PC-9 (cell line): ENCODE data around the gene MVD. TPM values are rescaled to one million over a fixed set of nuclear protein-coding genes. Genes with fewer than 3 reads are reported as not detected.
A peak's percentile ranks its signal among the peaks of the same experiment; 100 is the strongest.

ENCODE experiments used
- BruUV-seq: library from RNA; stranded (reverse); fragments of 400-500 nt; replicated peaks from 2 replicates; lab custom pipeline; 2021; lab: Mats Ljungman, UMichigan
- CTCF ChIA-PET: fragments of 300-600 bp; sonication (Branson Sonifier 250); formaldehyde crosslinking; loops from one replicate; lab custom pipeline; 2022; ENCODE audit warnings: antibody characterized with exemption; lab: Charles Lee
- POLR2A ChIA-PET: fragments of 300-600 bp; sonication (Branson Sonifier 250); formaldehyde crosslinking; loops from one replicate; lab custom pipeline; 2022; ENCODE audit warnings: antibody characterized with exemption; ENCODE audit not compliant: unreplicated experiment; lab: Charles Lee
- DNase-seq, 2 experiments: peaks; one replicate each; pipeline versions ENCODE4 v3.0.0 to v3.0.0-alpha.2; 2015 to 2022; ENCODE audit warnings: mixed read lengths in 1 of 2
- H2AFZ ChIP-seq: fragments of 200-600 bp; sonication (generic); 2 replicates; pipeline ENCODE4 v1.8.1; 2017; ENCODE audit warnings: antibody characterized with exemption
- H3F3A ChIP-seq: fragments of 200-600 bp; sonication (generic); 2 replicates; pipeline ENCODE4 v1.8.1; 2017; ENCODE audit warnings: antibody characterized with exemption, mild to moderate bottlenecking, low read depth; ENCODE audit not compliant: insufficient read depth
- H3K27ac ChIP-seq: fragments of 200-600 bp; sonication (generic); 2 replicates; pipeline ENCODE4 v1.6.1; 2016; ENCODE audit warnings: mixed run types
- H3K27me3 ChIP-seq: fragments of 200-600 bp; sonication (generic); 2 replicates; pipeline ENCODE4 v1.6.1; 2016; ENCODE audit warnings: low read depth, mixed run types; ENCODE audit not compliant: insufficient read depth
- H3K36me3 ChIP-seq: fragments of 200-600 bp; sonication (generic); 2 replicates; pipeline ENCODE4 v1.6.1; 2016; ENCODE audit warnings: low read depth, mixed run types
- H3K4me1 ChIP-seq: fragments of 200-600 bp; sonication (generic); replicated peaks from 2 replicates; pipeline ENCODE4 v1.6.1; 2016; ENCODE audit warnings: mixed run types; ENCODE audit not compliant: insufficient read depth
- H3K4me2 ChIP-seq: fragments of 200-600 bp; sonication (generic); 2 replicates; pipeline ENCODE4 v1.6.1; 2017; ENCODE audit warnings: mixed run types
- H3K4me3 ChIP-seq: fragments of 200-600 bp; sonication (generic); 2 replicates; pipeline ENCODE4 v1.6.1; 2016; ENCODE audit warnings: mixed run types
- H3K79me2 ChIP-seq: fragments of 200-600 bp; sonication (generic); 2 replicates; pipeline ENCODE4 v1.6.1; 2017; ENCODE audit warnings: low read depth, mixed run types
- H3K9me2 ChIP-seq: fragments of 200-600 bp; sonication (generic); 2 replicates; pipeline ENCODE4 v1.8.1; 2017; ENCODE audit warnings: mild to moderate bottlenecking; ENCODE audit not compliant: insufficient read depth
- H3K9me3 ChIP-seq: fragments of 200-600 bp; sonication (generic); 2 replicates; pipeline ENCODE4 v1.8.1; 2016; ENCODE audit warnings: low read depth; ENCODE audit not compliant: insufficient read depth
- H4K20me1 ChIP-seq: fragments of 200-600 bp; sonication (generic); 2 replicates; pipeline ENCODE4 v1.8.1; 2017; ENCODE audit not compliant: insufficient read depth
- EZH2 ChIP-seq: fragments of 200-600 bp; sonication (generic); IDR thresholded peaks from 2 replicates; pipeline ENCODE4 v1.8.0; 2017; ENCODE audit warnings: antibody characterized with exemption, low read depth
- intact Hi-C: fragments of 100-400 bp; cut with micrococcal nuclease; formaldehyde crosslinking; loops from one replicate; pipeline ENCODE4 v1.10.0; 2022; ENCODE audit not compliant: unreplicated experiment
- total RNA-seq: library from RNA; stranded (reverse); gene quantifications from 2 replicates; pipeline ENCODE4 v1.2.3, GENCODE V29; 2021
- TF ChIP-seq, protein P1 (sequence below): fragments of 200-600 bp; sonication (generic); conservative IDR thresholded peaks from 2 replicates; pipeline ENCODE4 v1.6.1; 2017; ENCODE audit warnings: mixed run types, antibody characterized with exemption, mild to moderate bottlenecking, moderate library complexity

The MVD gene
- total RNA-seq, 1 experiment from 2014 or later, result 168 TPM

DNA sequence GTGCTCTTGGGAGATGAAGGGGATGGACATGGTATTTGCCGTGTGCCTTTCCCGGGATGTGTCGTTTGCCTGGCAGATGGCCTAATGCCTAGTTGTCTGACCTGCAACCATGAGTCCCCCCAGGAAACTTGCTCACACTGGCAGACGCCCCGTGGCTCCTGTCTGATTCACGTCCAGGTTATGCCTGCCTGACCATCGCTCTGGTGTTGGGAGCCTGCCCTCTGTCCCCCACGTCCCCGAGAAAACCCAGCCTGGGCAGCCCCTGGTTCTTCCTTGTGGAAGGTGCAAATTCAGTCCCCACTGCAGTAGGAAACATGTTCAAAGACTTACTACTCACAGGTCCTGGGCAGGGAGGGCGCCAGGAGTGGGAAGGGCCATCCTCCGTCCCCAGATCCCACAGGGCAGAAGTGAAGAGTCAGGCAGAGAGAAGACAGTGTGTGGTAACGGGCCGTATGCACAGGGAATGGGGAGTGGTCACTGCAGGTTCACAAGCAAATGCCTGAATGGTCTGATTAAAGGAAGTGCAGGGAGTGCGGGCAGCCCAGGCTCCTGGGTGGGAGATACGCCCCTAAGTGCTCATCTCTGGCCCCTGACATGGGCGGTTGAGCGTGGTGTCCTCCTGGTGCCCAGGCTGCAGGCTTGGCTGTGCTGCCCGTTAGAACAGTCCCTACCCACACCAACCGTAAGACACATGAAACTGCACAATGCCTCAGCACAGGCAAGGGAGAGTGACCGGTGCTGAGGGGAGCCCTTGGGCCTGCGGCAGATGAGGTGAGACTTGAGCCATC, 27.6 kb upstream of the MVD start:
- no peak for TF ChIP-seq EZH2
- TF ChIP-seq, protein P1, sequence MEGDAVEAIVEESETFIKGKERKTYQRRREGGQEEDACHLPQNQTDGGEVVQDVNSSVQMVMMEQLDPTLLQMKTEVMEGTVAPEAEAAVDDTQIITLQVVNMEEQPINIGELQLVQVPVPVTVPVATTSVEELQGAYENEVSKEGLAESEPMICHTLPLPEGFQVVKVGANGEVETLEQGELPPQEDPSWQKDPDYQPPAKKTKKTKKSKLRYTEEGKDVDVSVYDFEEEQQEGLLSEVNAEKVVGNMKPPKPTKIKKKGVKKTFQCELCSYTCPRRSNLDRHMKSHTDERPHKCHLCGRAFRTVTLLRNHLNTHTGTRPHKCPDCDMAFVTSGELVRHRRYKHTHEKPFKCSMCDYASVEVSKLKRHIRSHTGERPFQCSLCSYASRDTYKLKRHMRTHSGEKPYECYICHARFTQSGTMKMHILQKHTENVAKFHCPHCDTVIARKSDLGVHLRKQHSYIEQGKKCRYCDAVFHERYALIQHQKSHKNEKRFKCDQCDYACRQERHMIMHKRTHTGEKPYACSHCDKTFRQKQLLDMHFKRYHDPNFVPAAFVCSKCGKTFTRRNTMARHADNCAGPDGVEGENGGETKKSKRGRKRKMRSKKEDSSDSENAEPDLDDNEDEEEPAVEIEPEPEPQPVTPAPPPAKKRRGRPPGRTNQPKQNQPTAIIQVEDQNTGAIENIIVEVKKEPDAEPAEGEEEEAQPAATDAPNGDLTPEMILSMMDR, result no peak
- H2AFZ ChIP-seq, result no peak overlapping the region
- POLR2A ChIA-PET, result no interaction called here
- no peaks in the 10 kb centered on the region for H3K36me3 ChIP-seq
- H3K9me2 ChIP-seq, result no peaks in the 10 kb centered on the region
- H3K9me3 ChIP-seq, result no peaks in the 10 kb centered on the region
- CTCF ChIA-PET, result interaction anchor here (0.7 kb wide), 1 partner anchor 269 kb away, joined by 11 read pairs; no protein-coding TSS in a partner anchor
- H3K4me1 ChIP-seq, result peaks cover 17% of the 10 kb centered on the region
- DNase-seq, result no peak
- no peak overlapping the region for H3K4me3 ChIP-seq
- no peaks in the 10 kb centered on the region for H3K27me3 ChIP-seq
- peaks cover 13% of the 10 kb centered on the region; the same call in 1 of the 2 replicates for H3F3A ChIP-seq
- no peaks in the 10 kb centered on the region for H3K79me2 ChIP-seq
- H3K4me2 ChIP-seq, result no peak overlapping the region
- H4K20me1 ChIP-seq, result no peaks in the 10 kb centered on the region
- intact Hi-C loops, result no loop called here
- no TSS peak for BruUV-seq
- no peak overlapping the region for H3K27ac ChIP-seq

DNA sequence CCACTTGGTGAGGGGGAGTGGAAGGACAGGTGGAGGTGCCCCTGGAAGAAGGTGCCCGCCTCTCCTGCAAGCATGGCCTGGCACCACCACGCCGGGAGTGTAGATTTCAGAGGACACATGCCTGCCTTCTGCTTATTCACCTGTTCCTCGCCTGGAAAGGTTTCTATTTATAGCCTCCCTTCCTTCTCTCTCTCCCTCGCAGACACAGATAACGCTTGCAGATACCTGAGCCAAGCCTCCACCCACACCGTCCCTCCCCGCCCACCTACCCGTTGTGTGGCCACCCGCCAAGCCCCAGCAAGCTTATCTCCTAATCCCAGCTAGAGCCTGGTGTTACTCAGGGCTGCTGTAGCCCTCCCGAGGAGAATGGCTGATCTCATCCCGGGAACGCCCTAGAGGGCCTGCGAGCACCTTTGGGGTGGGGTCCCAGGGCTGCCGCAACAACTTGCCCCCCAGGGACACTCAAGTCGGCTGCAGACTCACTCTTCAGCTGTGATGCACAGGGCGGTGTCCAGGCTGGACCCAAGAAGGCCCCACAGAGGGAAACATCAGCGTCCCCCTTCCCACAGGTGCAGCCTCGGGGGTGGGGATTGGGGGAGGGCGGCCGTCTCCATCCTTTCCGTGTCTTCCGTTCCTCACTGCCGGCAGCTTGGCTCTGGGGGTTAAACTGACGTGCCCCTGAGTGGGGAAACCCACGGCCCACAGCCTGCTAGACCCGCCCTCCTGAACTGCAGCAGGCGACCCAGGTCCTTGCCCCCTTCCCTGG, 25.3 kb upstream of the MVD start:
- ChIA-PET POLR2A (interaction anchor here (0.5 to 1.0 kb wide), 4 partner anchors 55 to 504 kb away, joined by 3 to 24 read pairs (median 10); no protein-coding TSS in a partner anchor), CTCF (interaction anchor here (0.7 to 1.2 kb wide), 4 partner anchors 14 to 234 kb away, joined by 4 to 9 read pairs (median 7); no protein-coding TSS in a partner anchor)
- no peaks in the 10 kb centered on the region for H3K9me3 ChIP-seq
- no peaks in the 10 kb centered on the region for H3K9me2 ChIP-seq
- H3K36me3 ChIP-seq, result no peaks in the 10 kb centered on the region
- no peaks in the 10 kb centered on the region for H4K20me1 ChIP-seq
- TF ChIP-seq, protein P1, result no peak
- no peak for TF ChIP-seq EZH2
- no peak overlapping the region for H3K27ac ChIP-seq
- intact Hi-C loops, result loop anchor here (5.0 to 10.0 kb wide), 2 partner anchors 124 to 233 kb away; partner anchors contain the start of genes APRT and ZFPM1
- H3K27me3 ChIP-seq, result no peaks in the 10 kb centered on the region
- peak overlapping the region; percentile 60 for H3K4me2 ChIP-seq
- H3F3A ChIP-seq, result peaks cover 16% of the 10 kb centered on the region; the same call in 1 of the 2 replicates
- peaks cover 20% of the 10 kb centered on the region for H3K4me1 ChIP-seq
- peak; percentile 79 to 88 for DNase-seq
- BruUV-seq, result no TSS peak
- H3K79me2 ChIP-seq, result no peaks in the 10 kb centered on the region
- no peak overlapping the region for H2AFZ ChIP-seq
- H3K4me3 ChIP-seq, result no peak overlapping the region

DNA sequence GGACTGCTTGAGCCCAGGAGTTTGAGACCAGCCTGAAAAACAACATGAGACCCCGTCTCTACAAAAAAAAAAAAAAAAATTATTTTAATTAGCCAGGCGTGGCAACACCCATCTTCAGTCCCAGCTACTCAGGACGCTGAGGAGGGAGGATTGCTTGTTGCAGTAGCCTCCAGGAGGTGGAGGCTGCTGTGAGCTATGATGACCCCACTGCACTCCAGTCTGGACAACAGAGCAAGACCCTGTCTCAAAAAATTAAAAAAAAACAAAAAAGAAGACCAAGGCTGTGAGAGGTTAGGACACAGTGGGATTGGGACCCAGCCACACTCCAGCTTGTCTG, 24.8 kb upstream of the MVD start:
- Histone ChIP-seq H3K9me3 (no peaks in the 10 kb centered on the region), H4K20me1 (no peaks in the 10 kb centered on the region), H2AFZ (no peak overlapping the region), H3F3A (peaks cover 16% of the 10 kb centered on the region; the same call in 1 of the 2 replicates), H3K4me2 (peak overlapping the region; percentile 60), H3K27ac (no peak overlapping the region), H3K4me3 (no peak overlapping the region), H3K9me2 (no peaks in the 10 kb centered on the region), H3K79me2 (no peaks in the 10 kb centered on the region), H3K27me3 (no peaks in the 10 kb centered on the region), H3K36me3 (no peaks in the 10 kb centered on the region), H3K4me1 (peaks cover 20% of the 10 kb centered on the region)
- TF ChIP-seq, protein P1, result no peak
- no peak for TF ChIP-seq EZH2
- ChIA-PET CTCF (interaction anchor here (0.6 to 1.2 kb wide), 5 partner anchors 15 to 233 kb away, joined by 4 to 9 read pairs (median 8); no protein-coding TSS in a partner anchor), POLR2A (interaction anchor here (0.5 to 1.0 kb wide), 2 partner anchors 73 to 505 kb away, joined by 3 to 16 read pairs; no protein-coding TSS in a partner anchor)
- DNase-seq, result no peak
- intact Hi-C loops, result loop anchor here (5.0 to 10.0 kb wide), 2 partner anchors 125 to 233 kb away; partner anchors contain the start of genes APRT and ZFPM1
- no TSS peak for BruUV-seq
